ENCODE measurements around the gene LUM.

The LUM gene

GRCh38 chr12:91059211-91059610 is 52.1 kb downstream of the LUM start:
- Histone ChIP-seq H3K4me1 (ENCODE audit: control insufficient read depth in 5 of 5, insufficient read depth in 5 of 5, low read length in 5 of 5) (peaks cover 0 to 4% (median 0%) of the 10 kb centered on the region in 5 donors), H3K36me3 (ENCODE audit: control insufficient read depth in 5 of 5, insufficient read depth in 5 of 5, low read length in 5 of 5) (no peaks in the 10 kb centered on the region), H3K27me3 (ENCODE audit: control insufficient read depth in 5 of 5, insufficient read depth in 4 of 5, low read length in 5 of 5) (no peaks in the 10 kb centered on the region), H3K9me3 (ENCODE audit: control insufficient read depth in 5 of 5, low read length in 5 of 5) (no peaks in the 10 kb centered on the region), H3K9ac (ENCODE audit: low read length in 5 of 5) (no peak overlapping the region), H3K4me3 (ENCODE audit: low read depth in 1 of 5, low read length in 5 of 5) (no peak overlapping the region), H3K27ac (ENCODE audit: low read depth, low read length) (no peak overlapping the region)

- H3K9me3 ChIP-seq (ENCODE audit: control insufficient read depth in 5 of 5, low read length in 5 of 5) = no peaks in the 10 kb centered on the region
- H3K27ac ChIP-seq (ENCODE audit: low read depth, low read length) = no peak overlapping the region
- H3K4me1 ChIP-seq (ENCODE audit: control insufficient read depth in 5 of 5, insufficient read depth in 5 of 5, low read length in 5 of 5) = peaks cover 0 to 4% (median 0%) of the 10 kb centered on the region in 5 donors
- H3K27me3 ChIP-seq (ENCODE audit: control insufficient read depth in 5 of 5, insufficient read depth in 4 of 5, low read length in 5 of 5) = no peaks in the 10 kb centered on the region
- no peaks in the 10 kb centered on the region for H3K36me3 ChIP-seq (ENCODE audit: control insufficient read depth in 5 of 5, insufficient read depth in 5 of 5, low read length in 5 of 5)
- H3K9ac ChIP-seq (ENCODE audit: low read length in 5 of 5) = no peak overlapping the region
- no peak overlapping the region for H3K4me3 ChIP-seq (ENCODE audit: low read depth in 1 of 5, low read length in 5 of 5)
Observed at GRCh38 chr12:91058786-91059185, 52.5 kb downstream of the LUM start.

- H3K9me3 ChIP-seq (ENCODE audit: control insufficient read depth in 5 of 5, low read length in 5 of 5) = no peaks in the 10 kb centered on the region
Observed at GRCh38 chr12:91057368-91058165, 53.7 kb downstream of the LUM start, which contains the start of gene KERA. Gene KERA, minus strand, starts transcription at chr12:91058024. Its CDS starts 1,743 bp downstream, at chr12:91056281.

GRCh38 chr12:91056488-91056887 is 54.8 kb downstream of the LUM start:
- Histone ChIP-seq H3K4me1 (ENCODE audit: control insufficient read depth in 5 of 5, insufficient read depth in 5 of 5, low read length in 5 of 5) (peaks cover 0 to 4% (median 2%) of the 10 kb centered on the region in 5 donors), H3K36me3 (ENCODE audit: control insufficient read depth in 5 of 5, insufficient read depth in 5 of 5, low read length in 5 of 5) (no peaks in the 10 kb centered on the region), H3K9me3 (ENCODE audit: control insufficient read depth in 5 of 5, low read length in 5 of 5) (no peaks in the 10 kb centered on the region), H3K9ac (ENCODE audit: low read length in 5 of 5) (no peak overlapping the region), H3K4me3 (ENCODE audit: low read depth in 1 of 5, low read length in 5 of 5) (no peak overlapping the region), H3K27ac (ENCODE audit: low read depth, low read length) (no peak overlapping the region), H3K27me3 (ENCODE audit: control insufficient read depth in 5 of 5, insufficient read depth in 4 of 5, low read length in 5 of 5) (peaks cover 0 to 2% (median 0%) of the 10 kb centered on the region in 5 donors)

More at GRCh38 chr12:91057368-91058165, 53.7 kb downstream of the LUM start, which contains the start of gene KERA:
- no peak within 1 kb of the TSS for H3K27ac ChIP-seq (ENCODE audit: low read depth, low read length)
- no peak within 1 kb of the TSS for H3K4me3 ChIP-seq (ENCODE audit: low read depth in 1 of 5, low read length in 5 of 5)
- no peaks in the 10 kb centered on the region for H3K36me3 ChIP-seq (ENCODE audit: control insufficient read depth in 5 of 5, insufficient read depth in 5 of 5, low read length in 5 of 5)
- H3K4me1 ChIP-seq (ENCODE audit: control insufficient read depth in 5 of 5, insufficient read depth in 5 of 5, low read length in 5 of 5) = peaks cover 0 to 4% (median 2%) of the 10 kb centered on the region in 5 donors
- H3K9ac ChIP-seq (ENCODE audit: low read length in 5 of 5) = no peak within 1 kb of the TSS
- peaks cover 0 to 2% (median 0%) of the 10 kb centered on the region in 5 donors for H3K27me3 ChIP-seq (ENCODE audit: control insufficient read depth in 5 of 5, insufficient read depth in 4 of 5, low read length in 5 of 5)

- Histone ChIP-seq H3K4me3 (ENCODE audit: low read depth in 1 of 5, low read length in 5 of 5) (no peak overlapping the region), H3K27me3 (ENCODE audit: control insufficient read depth in 5 of 5, insufficient read depth in 4 of 5, low read length in 5 of 5) (peaks cover 0 to 2% (median 0%) of the 10 kb centered on the region in 5 donors), H3K27ac (ENCODE audit: low read depth, low read length) (no peak overlapping the region), H3K9ac (ENCODE audit: low read length in 5 of 5) (no peak overlapping the region), H3K9me3 (ENCODE audit: control insufficient read depth in 5 of 5, low read length in 5 of 5) (no peaks in the 10 kb centered on the region), H3K36me3 (ENCODE audit: control insufficient read depth in 5 of 5, insufficient read depth in 5 of 5, low read length in 5 of 5) (no peaks in the 10 kb centered on the region), H3K4me1 (ENCODE audit: control insufficient read depth in 5 of 5, insufficient read depth in 5 of 5, low read length in 5 of 5) (peaks cover 0 to 4% (median 2%) of the 10 kb centered on the region in 5 donors)
Observed at GRCh38 chr12:91055976-91056375, 55.3 kb downstream of the LUM start.

- H3K27ac ChIP-seq (ENCODE audit: low read depth, low read length) = no peak overlapping the region
Observed at GRCh38 chr12:91053951-91054715, 57.2 kb downstream of the LUM start.

More at GRCh38 chr12:91053951-91054715, 57.2 kb downstream of the LUM start:
- no peak overlapping the region for H3K4me3 ChIP-seq (ENCODE audit: low read depth in 1 of 5, low read length in 5 of 5)
- H3K27me3 ChIP-seq (ENCODE audit: control insufficient read depth in 5 of 5, insufficient read depth in 4 of 5, low read length in 5 of 5) = peaks cover 0 to 2% (median 0%) of the 10 kb centered on the region in 5 donors
- H3K9ac ChIP-seq (ENCODE audit: low read length in 5 of 5) = no peak overlapping the region
- H3K4me1 ChIP-seq (ENCODE audit: control insufficient read depth in 5 of 5, insufficient read depth in 5 of 5, low read length in 5 of 5) = peaks cover 0 to 4% (median 2%) of the 10 kb centered on the region in 5 donors
- no peaks in the 10 kb centered on the region for H3K36me3 ChIP-seq (ENCODE audit: control insufficient read depth in 5 of 5, insufficient read depth in 5 of 5, low read length in 5 of 5)
- no peaks in the 10 kb centered on the region for H3K9me3 ChIP-seq (ENCODE audit: control insufficient read depth in 5 of 5, low read length in 5 of 5)

Data from subcutaneous abdominal adipose tissue (tissue), 5 donors.